HG02884 (cell line): ENCODE measurements around the gene DPYSL5.
"Not testable (repeated sequence)": the region's sequence is repeated elsewhere in the genome, so short reads cannot be mapped to it uniquely, and the experiment has no call there.

ENCODE experiments used
- ATAC-seq: cut with Tn5 transposase; IDR thresholded peaks from one replicate; pipeline ENCODE4 v1.9.1; 2021; ENCODE audit warnings: mild to moderate bottlenecking, moderate library complexity; ENCODE audit not compliant: unreplicated experiment

DPYSL5 gene

DNA sequence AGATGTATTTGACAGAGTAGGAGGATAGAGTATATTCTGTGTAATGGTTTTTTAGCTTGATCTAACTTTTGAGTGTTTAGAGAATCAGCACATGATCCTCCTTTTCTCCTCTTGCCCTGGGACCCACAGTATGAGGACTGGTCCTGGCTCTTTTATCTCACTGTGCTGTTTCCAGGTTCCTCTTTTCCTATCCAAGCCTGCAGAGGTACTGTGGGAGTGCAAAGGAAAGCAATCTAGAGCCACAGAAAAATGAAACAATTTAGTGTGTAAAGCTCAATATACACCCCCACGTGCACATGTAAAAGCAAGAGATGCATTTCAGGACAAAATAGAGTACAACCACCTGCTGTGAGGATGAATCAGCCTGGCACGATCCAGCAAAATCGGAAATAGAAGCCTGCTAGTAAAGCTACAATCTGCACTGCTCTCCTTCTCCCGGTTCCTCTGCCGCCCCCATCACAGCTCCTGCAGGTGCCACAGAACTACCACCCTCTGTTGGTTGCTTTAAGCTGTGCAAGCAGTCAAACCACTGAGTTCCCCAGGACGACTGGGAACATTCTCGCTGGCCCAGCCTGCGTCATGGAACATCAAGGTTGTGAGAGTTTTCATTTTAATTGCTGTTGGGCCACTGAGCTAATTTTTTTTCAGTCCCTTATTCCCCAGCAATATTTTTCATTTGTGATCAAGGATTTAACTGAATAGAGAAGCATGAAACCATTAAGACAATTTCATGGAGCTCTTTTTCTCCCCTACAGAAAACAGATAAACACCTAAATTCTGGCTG is 74.7 kb downstream of the DPYSL5 start:
- ATAC-seq: no peak

DNA sequence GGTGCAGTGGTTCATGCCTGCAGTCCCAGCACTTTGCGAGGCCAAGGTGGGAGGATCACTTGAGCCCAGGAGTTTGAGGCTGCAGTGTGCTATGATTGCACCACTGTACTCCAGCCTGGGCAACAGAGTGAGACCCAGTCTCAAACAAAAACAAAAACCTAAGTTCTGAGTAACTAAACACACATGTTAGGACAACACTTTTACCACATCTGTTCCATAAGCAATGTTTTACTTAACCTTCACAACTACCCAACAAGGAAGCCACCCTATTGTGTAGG is 75.2 kb downstream of the DPYSL5 start:
- ATAC-seq: not testable (repeated sequence)

DNA sequence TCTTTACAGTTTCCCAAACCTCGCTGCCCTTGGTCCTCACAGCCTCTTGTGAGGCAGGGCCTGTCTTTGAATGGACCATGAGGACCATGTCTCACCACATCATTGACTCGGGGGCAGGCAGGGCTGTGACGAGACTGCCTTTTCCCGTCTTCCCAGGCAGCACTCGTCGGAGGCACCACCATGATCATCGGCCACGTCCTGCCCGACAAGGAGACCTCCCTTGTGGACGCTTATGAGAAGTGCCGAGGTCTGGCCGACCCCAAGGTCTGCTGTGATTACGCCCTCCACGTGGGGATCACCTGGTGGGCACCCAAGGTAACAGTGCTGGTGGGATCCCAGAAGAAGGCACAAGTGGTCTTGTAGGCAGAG is 76.8 kb downstream of the DPYSL5 start:
- ATAC-seq: no peak

DNA sequence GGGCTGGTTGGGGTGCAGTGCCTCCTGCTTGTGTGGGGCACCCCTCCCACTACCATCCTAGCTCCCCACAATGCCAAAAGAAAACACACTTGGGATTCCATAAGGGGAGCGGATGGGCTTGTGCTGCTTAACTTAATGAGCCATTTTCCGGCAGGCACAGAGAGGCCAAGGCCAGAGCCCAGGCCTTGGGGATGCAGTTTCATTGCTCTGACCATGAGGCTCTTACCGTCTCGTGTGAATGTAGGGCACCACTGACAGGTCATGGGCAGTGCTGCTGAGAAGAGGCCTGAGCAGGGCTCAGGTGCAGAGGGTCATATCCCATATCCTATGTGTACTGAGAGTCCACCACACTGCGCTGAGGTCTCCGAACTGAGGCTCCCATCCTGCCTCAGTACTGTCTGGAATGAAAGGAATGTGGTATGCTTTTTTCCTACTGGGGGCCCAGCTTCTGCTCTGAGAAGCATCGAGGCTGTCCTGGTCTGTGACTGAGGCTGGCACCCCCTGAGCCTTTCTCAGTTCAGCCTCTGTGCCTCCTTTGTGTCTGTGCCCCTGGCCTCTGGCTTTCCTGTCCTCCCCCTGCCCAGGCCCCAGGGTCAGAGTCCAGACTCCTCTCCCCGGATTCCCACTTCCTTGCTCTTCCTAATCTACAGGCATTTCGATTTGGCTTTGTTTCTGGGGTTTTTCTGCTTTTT is 77.3 kb downstream of the DPYSL5 start:
- no peak for ATAC-seq

DNA sequence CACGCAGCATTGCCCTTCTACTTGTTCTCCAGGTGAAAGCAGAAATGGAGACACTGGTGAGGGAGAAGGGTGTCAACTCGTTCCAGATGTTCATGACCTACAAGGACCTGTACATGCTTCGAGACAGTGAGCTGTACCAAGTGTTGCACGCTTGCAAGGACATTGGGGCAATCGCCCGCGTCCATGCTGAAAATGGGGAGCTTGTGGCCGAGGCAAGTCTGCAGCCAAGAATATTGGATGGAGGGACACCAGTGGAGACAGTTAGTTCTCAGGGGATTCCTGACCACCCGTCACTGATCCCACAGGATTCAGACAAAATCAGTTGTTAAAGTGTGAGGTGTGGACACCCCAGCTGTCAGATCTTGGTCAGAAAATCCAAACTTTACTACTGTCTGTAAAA is 79.3 kb downstream of the DPYSL5 start:
- no peak for ATAC-seq

DNA sequence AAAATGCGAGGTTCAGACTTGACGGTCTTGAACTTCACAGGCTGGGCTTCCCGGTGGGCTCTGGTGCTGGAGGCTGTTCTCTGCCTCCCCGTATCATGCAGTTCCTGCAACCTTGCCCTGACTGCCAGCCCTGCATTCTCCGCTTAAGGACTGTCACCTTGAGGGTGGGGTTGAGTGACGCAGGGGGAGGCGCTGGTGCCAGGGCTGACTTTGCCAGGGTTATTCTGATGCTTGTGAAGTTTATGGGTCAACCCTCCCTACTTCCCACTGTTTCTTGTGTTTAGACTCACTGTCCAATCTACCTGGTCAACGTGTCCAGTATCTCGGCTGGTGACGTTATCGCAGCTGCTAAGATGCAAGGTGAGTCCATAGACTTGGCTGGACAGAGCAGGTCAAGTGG is 85.0 kb downstream of the DPYSL5 start:
- ATAC-seq: no peak

DNA sequence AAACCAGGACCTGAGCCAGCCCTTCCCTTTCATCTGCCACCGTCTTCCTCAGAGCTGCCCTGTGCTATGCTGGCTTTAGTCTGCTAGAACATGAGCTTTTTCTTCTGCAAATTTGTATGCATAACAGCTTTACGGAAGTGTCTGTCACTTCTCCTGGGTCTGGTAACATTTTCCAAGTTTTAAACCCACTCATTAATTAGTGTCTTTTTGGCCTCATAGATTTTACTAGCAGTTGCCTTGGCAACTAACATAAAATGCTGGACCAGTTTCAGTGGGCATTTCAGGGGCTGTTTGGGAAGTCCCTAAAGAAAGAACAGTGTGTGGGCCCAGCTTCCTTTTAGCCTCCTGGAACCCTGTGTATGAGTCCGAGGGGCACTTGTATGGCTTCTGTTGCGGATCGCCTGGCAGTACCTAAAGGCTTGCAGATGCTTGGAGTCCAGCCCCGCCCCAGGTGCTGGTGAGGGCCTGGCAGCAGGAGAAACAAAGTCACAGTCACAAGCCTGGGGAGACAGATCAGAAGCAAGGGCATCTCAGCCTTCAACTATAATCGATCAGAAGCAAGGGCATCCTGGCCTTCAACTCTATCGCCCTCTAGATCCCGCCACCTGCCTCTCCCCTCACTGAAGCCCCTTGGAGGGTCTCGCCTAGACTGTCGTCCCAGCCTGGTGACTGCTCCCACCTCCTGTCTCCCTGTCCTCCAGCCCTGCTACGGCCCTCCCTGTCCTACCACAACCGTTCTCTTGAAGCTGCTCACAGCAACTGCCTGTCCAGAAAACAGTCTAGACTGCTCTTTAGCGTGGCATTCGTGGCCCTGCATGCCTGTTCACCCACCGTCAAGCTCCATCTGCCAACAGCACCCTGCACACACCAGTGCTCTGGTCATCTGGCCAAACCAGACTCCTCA is 85.8 kb downstream of the DPYSL5 start:
- ATAC-seq: no peak

DNA sequence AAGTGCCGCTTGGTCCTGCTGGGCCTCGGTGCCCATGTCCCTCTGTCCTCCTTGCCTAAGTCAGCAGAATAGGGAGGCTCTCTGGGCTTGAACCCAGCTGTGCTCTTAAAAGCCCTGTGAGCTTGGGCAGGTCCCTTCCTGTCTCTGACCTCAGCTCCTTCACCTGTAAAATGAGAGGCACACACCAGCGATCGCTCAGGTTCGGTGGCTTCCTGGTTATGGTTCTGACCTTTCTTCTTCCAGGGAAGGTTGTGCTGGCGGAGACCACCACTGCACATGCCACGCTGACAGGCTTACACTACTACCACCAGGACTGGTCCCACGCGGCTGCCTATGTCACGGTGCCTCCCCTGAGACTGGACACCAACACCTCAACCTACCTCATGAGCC is 86.4 kb downstream of the DPYSL5 start:
- ATAC-seq: no peak

DNA sequence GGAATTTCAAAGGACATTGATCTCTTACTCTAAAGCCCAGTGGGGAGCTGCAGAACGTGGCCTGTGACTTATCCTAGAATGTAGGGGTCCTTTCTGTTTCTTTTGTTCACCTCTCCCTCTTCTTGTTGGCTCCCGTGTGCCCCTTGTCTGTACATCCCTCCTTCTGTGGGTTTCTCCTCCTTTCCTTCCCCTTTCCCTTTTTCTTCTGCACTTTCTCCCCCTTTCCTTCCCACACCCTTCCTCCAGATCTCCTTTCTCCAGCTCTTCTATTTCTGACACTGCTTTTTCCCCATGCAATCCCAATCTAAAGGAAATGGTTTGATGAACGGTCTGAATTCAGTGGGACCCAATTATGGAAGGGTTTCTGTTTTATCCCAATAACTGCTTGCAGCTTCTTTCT is 87.1 kb downstream of the DPYSL5 start:
- no peak for ATAC-seq

DNA sequence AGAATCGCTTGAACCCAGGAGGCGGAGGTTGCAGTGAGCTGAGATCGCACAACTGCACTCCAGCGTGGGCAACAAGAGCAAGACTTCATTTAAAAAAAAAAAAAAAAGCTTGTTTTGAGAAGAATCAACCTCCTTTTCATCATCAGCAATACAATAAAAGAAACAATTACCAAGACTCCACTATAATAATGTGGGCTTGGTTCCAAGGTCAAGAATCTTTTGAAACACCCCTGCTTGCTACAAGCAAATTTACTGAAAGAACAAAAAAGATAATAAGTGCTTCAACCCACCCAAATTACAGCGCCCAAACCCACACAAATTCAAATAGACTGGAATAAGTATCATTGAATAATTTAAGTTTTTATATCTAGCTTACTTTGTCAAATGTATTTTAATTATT is 88.9 kb downstream of the DPYSL5 start:
- no peak for ATAC-seq

DNA sequence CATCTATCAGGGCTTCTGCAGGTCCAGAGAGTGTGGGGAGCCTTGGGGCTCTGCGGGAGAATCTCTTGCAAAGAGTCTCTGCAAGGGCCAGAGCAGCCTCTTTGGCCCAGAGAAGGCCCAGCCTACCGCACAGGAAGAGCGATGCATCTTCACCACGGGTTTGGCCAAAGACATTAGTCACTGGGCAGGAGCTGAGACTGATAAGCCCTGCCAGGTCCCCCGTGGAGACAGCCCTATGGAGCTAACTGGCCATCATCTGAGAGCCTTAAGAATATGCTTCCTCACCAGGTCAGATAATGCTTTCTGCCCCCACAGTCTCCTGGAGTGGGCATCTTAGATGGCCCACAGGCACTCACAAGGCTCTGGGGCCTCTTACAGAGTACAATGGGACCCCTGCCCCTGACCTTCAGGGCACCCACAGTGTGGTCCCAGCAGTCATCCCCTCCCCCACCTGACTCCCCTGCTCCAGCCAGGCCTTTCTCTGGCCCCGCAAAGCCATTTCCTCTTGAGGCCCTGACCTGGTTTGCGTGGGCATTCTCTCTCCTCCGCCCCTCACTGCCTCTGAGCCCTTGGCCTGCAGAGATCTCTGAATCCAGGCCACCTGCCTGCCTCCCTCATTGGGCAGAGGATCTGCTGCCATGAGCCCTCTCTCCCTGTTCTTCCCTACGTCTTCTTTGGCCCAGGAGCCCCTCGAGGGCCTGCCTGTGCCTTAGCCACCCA is 90.6 kb downstream of the DPYSL5 start:
- ATAC-seq: no peak

DNA sequence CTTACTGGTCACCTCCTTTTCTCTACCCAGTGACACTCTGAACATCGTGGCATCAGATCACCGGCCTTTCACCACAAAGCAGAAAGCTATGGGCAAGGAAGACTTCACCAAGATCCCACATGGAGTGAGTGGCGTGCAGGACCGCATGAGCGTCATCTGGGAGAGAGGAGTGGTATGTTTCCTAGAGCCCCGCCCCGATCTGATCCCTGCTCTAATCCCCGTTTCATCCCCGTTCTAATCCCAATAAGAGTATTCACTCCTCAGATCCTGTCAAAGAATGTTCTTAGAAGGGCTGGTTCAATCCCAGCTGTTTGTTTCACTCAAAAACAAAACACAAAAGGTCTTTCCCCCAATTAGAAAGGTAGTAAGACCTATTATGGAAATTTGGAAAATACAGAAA is 92.1 kb downstream of the DPYSL5 start:
- ATAC-seq: no peak

DNA sequence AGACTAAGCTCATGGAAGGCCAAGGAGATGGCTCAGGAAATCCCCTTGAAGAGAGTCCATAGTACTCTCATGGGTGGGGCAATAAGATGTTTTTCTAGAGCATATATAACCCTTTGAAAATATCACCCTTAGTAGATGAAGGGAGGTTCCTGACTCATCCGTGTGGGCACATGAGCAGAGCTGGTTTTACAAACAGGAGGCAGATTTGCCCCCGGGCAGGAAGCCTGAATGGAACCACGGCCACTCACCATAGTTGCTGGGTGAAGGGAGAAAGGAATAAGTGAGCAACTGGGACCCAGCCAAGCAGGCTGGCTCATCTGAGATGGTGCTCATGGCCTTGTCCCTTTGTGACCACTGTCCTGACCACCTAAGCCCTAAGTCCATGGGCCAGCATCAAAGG is 93.6 kb downstream of the DPYSL5 start:
- ATAC-seq: no peak

DNA sequence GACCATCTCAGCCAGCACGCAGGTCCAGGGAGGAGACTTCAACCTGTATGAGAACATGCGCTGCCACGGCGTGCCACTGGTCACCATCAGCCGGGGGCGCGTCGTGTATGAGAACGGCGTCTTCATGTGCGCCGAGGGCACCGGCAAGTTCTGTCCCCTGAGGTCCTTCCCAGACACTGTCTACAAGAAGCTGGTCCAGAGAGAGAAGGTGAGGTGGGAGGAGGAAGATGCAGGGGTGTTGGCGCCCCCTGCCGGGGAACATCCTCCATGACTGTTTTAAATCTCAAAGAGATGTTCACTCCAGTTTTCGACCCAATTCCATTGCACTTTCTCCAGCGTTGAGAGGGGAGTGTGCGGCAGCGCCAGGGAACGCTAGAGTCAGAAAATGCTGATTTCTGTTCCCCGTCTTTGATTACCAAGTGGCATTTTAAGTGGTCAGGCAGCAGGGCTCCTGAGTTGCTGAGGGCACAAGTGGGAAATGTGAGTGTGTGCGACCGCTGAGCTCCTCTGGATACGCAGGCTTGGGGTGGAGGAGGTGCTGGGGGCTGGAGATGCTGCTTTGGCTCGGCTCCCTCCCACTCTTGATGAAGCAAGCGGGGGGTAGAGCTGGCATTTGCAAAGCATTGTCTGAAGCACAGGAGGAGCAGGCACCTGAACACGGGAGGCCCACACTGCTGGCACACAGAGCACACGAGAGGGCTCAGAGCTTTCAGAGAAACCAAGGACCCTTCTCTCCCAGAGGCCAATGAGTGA is 94.8 kb downstream of the DPYSL5 start:
- ATAC-seq: no peak

DNA sequence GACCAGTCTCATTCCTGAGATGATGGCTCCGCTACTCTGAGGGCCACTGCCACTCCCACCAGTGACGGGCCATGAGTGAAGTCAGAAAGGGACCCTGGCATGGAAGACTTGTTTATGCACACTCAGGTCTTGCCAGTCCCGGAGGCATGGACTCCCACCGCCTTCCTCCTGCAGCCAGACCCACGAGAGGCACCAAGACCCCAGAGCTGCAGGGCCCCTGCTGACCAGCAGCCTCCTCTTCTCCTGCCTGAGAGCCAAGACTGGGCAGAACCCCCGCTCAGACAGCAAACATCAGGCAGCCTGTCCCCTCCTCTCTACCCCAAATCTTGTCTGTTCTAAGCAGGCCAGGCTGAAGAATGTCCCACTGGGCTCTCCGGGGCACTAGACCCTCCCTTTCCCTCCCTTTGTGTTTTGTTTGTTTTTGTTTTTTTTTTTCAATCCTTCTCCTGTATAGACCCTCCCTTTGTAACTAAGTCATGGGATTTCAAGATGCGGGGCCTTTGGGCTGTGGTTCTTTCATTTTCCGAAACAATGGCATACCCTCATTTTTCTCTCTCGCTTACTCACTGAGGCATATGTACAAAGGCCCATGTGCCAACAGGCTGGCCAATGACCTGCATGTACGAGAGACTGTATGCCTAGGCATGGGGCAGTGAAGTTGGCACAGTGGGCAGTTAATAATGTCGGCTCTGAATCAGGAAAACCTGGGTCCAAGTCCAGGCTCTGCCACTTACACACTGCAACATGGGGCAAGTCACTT is 98.2 kb downstream of the DPYSL5 start:
- ATAC-seq: no peak

DNA sequence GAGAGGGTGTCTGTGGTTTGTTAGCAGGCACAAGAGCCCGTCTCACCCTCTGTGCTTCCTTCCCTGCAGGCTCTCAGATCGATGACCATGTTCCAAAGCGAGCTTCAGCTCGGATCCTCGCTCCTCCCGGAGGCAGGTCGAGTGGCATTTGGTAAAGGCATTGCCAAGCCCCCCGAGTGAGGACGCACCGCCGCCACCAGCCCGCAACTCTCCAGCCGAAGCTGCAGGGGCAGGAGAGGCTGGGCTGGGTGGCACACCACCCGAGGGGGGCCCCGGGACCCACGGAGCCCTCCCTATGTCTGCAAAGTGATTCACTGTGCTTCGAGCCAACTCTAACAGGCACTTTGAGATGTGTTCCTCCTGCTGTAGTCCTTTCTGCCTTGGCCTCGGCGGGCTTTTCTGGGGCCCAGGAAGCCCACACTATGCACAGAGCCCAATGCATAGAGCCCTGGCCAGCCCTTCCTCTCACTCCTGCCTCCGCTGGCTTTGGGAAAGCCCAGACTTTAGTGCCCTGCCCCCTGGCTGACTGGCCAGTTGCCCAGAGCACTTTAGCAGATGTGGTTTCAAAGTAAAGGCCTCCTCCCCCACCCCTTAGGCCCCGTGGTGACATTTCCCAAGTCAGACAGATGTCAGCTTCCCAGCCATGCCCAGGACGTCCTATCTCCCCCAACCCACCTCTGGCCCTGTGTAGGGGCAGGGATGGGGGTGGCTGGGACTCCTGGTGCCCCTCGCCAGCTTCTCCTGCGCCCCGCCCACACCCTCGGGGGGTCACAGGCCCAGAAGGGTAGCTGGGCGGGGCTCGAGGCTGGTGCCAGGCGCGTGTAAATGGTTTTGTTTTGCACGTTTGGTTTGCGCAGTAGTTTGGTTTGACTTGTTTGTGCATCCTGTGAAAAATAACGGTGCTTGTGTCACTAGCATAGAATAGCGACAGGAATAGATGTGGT is 99.2 kb downstream of the DPYSL5 start:
- ATAC-seq: no peak

DNA sequence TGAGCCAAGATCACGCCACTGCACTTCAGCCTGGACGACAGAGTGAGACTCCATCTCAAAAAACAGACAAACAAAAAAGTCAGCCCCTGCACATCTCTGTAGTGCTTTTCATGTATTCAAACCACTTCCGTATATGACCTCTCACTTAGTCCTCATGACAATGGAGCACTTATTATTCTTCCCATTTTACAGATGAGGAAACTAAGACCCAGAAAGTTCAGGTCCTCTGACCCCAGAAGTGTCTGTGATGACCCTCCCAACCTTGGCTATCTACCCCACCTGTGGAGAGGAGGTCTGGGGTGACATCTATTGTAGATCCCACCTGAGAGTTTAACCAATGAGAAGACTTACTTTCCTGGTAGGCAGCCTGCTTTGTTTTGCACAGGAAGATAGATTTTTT is 100.9 kb downstream of the DPYSL5 start:
- no peak for ATAC-seq

DNA sequence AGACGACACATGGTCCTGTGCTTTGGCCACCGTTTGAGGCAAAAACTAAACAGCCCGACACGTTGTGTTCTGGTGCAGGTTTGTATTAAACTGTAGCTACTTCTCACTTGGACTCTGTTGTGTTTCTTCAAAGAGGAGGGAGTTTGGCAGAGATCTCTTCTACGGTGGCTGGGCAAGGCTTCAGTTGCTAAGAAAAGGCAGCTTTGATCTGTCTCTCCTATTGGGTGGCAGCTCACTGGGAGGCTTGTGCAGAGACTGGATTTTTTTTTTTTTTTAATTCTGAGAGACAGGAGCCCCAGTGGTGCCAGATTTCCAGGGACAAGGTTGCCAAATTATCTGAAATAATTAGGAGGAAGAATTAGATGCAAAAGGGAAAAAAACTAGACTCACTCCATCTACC is 102.3 kb downstream of the DPYSL5 start:
- ATAC-seq: no peak

DNA sequence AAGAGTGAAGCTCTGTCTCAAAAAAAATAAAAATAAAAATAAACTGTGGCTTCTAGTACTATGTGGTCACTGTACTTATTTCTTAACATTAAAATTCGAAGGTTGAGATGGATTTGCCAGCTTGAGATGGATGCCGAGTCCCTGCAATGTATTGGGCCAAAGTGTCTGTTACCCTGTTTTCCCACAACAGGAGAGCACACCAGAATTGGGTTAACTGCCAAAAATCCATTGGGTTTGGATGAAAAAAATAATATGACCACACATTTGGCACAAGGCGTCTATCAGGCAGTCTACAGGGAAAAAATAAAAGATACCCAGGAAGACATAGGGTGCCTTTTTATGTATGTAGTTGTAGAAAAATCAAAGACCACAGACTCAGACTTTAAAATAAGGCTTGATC is 103.3 kb downstream of the DPYSL5 start:
- ATAC-seq: no peak
